CD4-positive, alpha-beta T cell (primary cell): Measurements from ENCODE around the gene DNAAF8. TPM values are rescaled to one million over a fixed set of nuclear protein-coding genes. Genes with fewer than 3 reads are reported as not detected.

ENCODE experiments used
- ATAC-seq: fragments of 200-7000 bp; cut with Tn5 transposase; one replicate; pipeline ENCODE4 v1.10.0; 2022; ENCODE audit warnings: mild to moderate bottlenecking; ENCODE audit not compliant: poor library complexity
- CTCF ChIA-PET: fragments of 350-600 bp; sonication (Branson Sonifier 250); formaldehyde crosslinking; loops from one replicate; lab custom pipeline; 2021; ENCODE audit warnings: antibody characterized with exemption, inconsistent platforms; lab: Charles Lee
- POLR2A ChIA-PET: fragments of 350-600 bp; sonication (Branson Sonifier 250); formaldehyde crosslinking; loops from one replicate; lab custom pipeline; 2021; ENCODE audit warnings: antibody characterized with exemption, inconsistent platforms; lab: Charles Lee
- DNase-seq, 14 experiments: peaks; one replicate each; pipeline ENCODE4 v3.0.0-alpha.2; 2013 to 2020; ENCODE audit warnings: mixed read lengths in 2 of 14
- H3K27ac ChIP-seq, 2 donors: one replicate each; pipeline versions ENCODE4 v1.5.1 to v1.7.0; 2013; ENCODE audit warnings: low read length in 2 of 2, low read depth in 1 of 2, mild to moderate bottlenecking in 1 of 2
- H3K27me3 ChIP-seq, 2 experiments: 1 replicate in 1 of 2; 2 replicates in 1 of 2; pipeline versions ENCODE4 v1.6.1 to v1.7.0; 2013; ENCODE audit warnings: low read length in 2 of 2, control low read depth in 1 of 2, mild to moderate bottlenecking in 1 of 2, moderate library complexity in 1 of 2; ENCODE audit not compliant: insufficient read depth in 2 of 2, control insufficient read depth in 1 of 2
- H3K36me3 ChIP-seq: one replicate; pipeline ENCODE4 v1.6.1; 2013; ENCODE audit warnings: low read length, control low read depth; ENCODE audit not compliant: insufficient read depth
- H3K4me1 ChIP-seq: one replicate; pipeline ENCODE4 v1.6.1; 2013; ENCODE audit warnings: low read length, control low read depth; ENCODE audit not compliant: insufficient read depth
- H3K4me3 ChIP-seq: one replicate; pipeline ENCODE4 v1.5.1; 2013; ENCODE audit warnings: mild to moderate bottlenecking, low read length, moderate library complexity
- H3K9me3 ChIP-seq, 2 experiments: 1 replicate in 1 of 2; 2 replicates in 1 of 2; pipeline versions ENCODE4 v1.6.1 to v1.7.0; 2013; ENCODE audit warnings: low read length in 2 of 2, mild to moderate bottlenecking in 2 of 2, control low read depth in 1 of 2, moderate library complexity in 1 of 2; ENCODE audit not compliant: control insufficient read depth in 1 of 2, insufficient read depth in 1 of 2
- H3K27ac Mint-ChIP-seq: one replicate; pipeline ENCODE4 v1.8.0; 2020; ENCODE audit warnings: mixed read lengths
- H3K27me3 Mint-ChIP-seq: one replicate; pipeline ENCODE4 v1.8.0; 2021; ENCODE audit warnings: mixed read lengths
- H3K36me3 Mint-ChIP-seq: one replicate; pipeline ENCODE4 v1.8.0; 2021; ENCODE audit warnings: low read depth, mixed read lengths
- H3K4me1 Mint-ChIP-seq: one replicate; pipeline ENCODE4 v1.8.0; 2021; ENCODE audit warnings: low read depth, mixed read lengths
- H3K4me3 Mint-ChIP-seq: one replicate; pipeline ENCODE4 v1.8.0; 2020; ENCODE audit warnings: mild to moderate bottlenecking, mixed read lengths
- H3K9me3 Mint-ChIP-seq: one replicate; pipeline ENCODE4 v1.8.0; 2020; ENCODE audit warnings: mixed read lengths
- CTCF ChIP-seq: fragments of 200-600 bp; IDR thresholded peaks from one replicate; pipeline ENCODE4 v1.8.0; 2022; ENCODE audit warnings: antibody characterized with exemption, mild to moderate bottlenecking
- intact Hi-C, 2 experiments: fragments of 100-400 bp; cut with DNase I in 1 of 2; cut with micrococcal nuclease in 1 of 2; formaldehyde crosslinking; loops; one replicate each; pipeline versions ENCODE4 v1.15.1 to v1.9.0; 2023 to 2025; cut with DNase I, micrococcal nuclease
- total RNA-seq, 174 experiments: library from RNA in 2 of 174; stranded (reverse) in 2 of 174; gene quantifications; one replicate each; pipeline ENCODE4 v1.2.3 and lab custom pipeline; 2021 to 2026

The DNAAF8 gene
- total RNA-seq, 2 experiments from 2014 or later: 0.25 TPM; not detected in 1

- Histone ChIP-seq H3K9me3 (no peaks in the 10 kb centered on the region), H3K27ac (no peak overlapping the region), H3K4me3 (no peak overlapping the region), H3K4me1 (peaks cover 35% of the 10 kb centered on the region), H3K27me3 (no peaks in the 10 kb centered on the region), H3K36me3 (peaks cover 48% of the 10 kb centered on the region)
- Mint-ChIP-seq H3K4me3 (peak overlapping the region; percentile 42), H3K36me3 (peaks cover 70% of the 10 kb centered on the region), H3K4me1 (peaks cover 32% of the 10 kb centered on the region), H3K27me3 (no peaks in the 10 kb centered on the region), H3K27ac (no peak overlapping the region), H3K9me3 (no peaks in the 10 kb centered on the region)
- ATAC-seq (no peak), DNase-seq (no peak)
- CTCF ChIA-PET: no interaction called here
- no peak for TF ChIP-seq CTCF
- POLR2A ChIA-PET: interaction anchor here (0.8 kb wide), 1 partner anchor 30 kb away, joined by 3 read pairs; the partner anchor contains the start of genes ANKS3 and DNAAF8
- intact Hi-C loops: no loop called here
Measured at GRCh38 chr16:4763791-4764190, 29.5 kb downstream of the DNAAF8 start.

DNA sequence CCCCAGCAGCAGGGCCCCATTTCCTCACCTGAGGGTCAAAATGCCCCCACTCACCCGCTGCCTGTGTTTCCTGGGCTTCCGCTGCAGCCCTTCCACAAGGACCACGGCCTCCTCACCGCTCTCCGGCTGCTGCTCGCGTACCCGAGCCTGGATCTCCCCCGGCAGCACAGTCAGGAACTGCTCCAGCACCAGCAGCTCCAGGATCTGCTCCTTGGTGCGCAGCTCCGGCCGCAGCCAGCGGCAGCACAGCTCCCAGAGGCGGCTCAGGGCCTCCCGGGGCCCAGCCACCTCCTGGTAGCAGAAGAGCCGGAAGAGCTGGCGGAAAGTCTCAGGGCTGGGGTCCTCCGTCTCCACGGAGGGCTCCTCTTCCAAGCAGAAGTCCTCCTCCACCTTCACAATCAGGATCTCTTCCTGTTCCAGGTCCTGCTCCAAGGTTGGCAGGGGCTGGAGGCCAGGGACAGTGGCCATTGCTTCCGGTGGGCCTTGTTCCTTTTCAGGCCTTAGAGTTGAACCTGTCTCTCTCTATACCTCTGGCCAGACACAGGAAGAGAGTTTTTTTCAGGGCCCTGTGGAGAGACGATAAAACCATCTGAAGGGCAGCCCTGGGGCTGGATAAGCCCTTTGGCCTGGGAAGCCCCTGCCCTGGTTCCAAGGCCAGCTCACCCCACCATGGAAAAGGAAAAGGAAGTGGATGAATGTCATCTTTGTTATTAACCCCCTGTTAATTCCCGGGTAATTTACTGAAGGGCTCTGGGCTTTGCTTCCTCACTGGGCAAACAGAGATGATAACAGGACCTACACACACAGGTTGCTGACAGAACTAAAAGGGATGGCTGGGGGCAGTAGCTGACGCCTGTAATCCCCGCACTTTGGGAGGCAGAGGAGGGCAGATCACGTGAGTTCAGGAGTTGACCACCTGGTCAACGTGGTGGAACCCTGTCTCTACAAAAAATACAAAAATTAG is 31.5 kb downstream of the DNAAF8 start:
- peak overlapping the region in 1 of 2 donors; percentile 25 for H3K27ac ChIP-seq
- peaks cover 32% of the 10 kb centered on the region for H3K4me1 Mint-ChIP-seq
- no peaks in the 10 kb centered on the region for H3K9me3 ChIP-seq
- H3K9me3 Mint-ChIP-seq: no peaks in the 10 kb centered on the region
- peak overlapping the region; percentile 90 for H3K27ac Mint-ChIP-seq
- no peaks in the 10 kb centered on the region for H3K27me3 ChIP-seq
- ATAC-seq: no peak
- no peaks in the 10 kb centered on the region for H3K27me3 Mint-ChIP-seq
- ChIA-PET CTCF (no interaction called here), POLR2A (interaction anchor here (1.2 to 3.5 kb wide), 6 partner anchors 31 to 149 kb away, joined by 3 to 61 read pairs (median 6); partner anchors contain the start of genes ANKS3, DNAAF8 and ROGDI)
- peaks cover 29% of the 10 kb centered on the region for H3K36me3 ChIP-seq
- H3K4me3 Mint-ChIP-seq: peak overlapping the region; percentile 89
- peaks cover 41% of the 10 kb centered on the region for H3K4me1 ChIP-seq
- H3K36me3 Mint-ChIP-seq: peaks cover 50% of the 10 kb centered on the region
- intact Hi-C loops: loop anchor here (2.0 to 5.0 kb wide), 4 partner anchors 31 to 495 kb away; partner anchors contain the start of genes ANKS3 (in 1 of the 2), DNAAF8 (in 1 of the 2), EEF2KMT (in 1 of the 2) and MGRN1 (in 1 of the 2)
- no peak for DNase-seq
- TF ChIP-seq CTCF: no peak
- H3K4me3 ChIP-seq: peak overlapping the region; percentile 80

- ChIA-PET POLR2A (interaction anchor here (0.6 to 3.5 kb wide), 7 partner anchors 29 to 352 kb away, joined by 3 to 61 read pairs (median 6); partner anchors contain the start of genes ANKS3, DNAAF8 and ROGDI), CTCF (no interaction called here)
- Histone ChIP-seq H3K4me1 (peaks cover 41% of the 10 kb centered on the region), H3K36me3 (peaks cover 21% of the 10 kb centered on the region), H3K27me3 (no peaks in the 10 kb centered on the region), H3K9me3 (no peaks in the 10 kb centered on the region), H3K4me3 (peak within 1 kb of the TSS; percentile 80), H3K27ac (peak within 1 kb of the TSS; percentile 52 to 69)
- H3K9me3 Mint-ChIP-seq: no peaks in the 10 kb centered on the region
- peak within 1 kb of the TSS; percentile 90 for H3K27ac Mint-ChIP-seq
- peak within 1 kb of the TSS; percentile 96 for H3K4me3 Mint-ChIP-seq
- no peaks in the 10 kb centered on the region for H3K27me3 Mint-ChIP-seq
- DNase-seq (peak; percentile 90 to 99 (median 96)), ATAC-seq (peak; percentile 90)
- H3K4me1 Mint-ChIP-seq: peaks cover 32% of the 10 kb centered on the region
- intact Hi-C loops: loop anchor here (1.0 to 5.0 kb wide), 5 partner anchors 32 to 496 kb away; partner anchors contain the start of genes ANKS3 (in 2 of the 2), DNAAF8 (in 2 of the 2), EEF2KMT (in 1 of the 2) and MGRN1 (in 1 of the 2)
- TF ChIP-seq CTCF: no peak
- H3K36me3 Mint-ChIP-seq: peaks cover 43% of the 10 kb centered on the region
Measured at GRCh38 chr16:4766875-4767628, 32.7 kb downstream of the DNAAF8 start, which contains the start of gene ZNF500. TSS of gene ZNF500 (minus strand) at chr16:4767162. CDS start at chr16:4765978, 1,184 bp downstream.
